ENCODE results near the gene PRPF8.
"Not testable (repeated sequence)": the region's sequence is repeated elsewhere in the genome, so short reads cannot be mapped to it uniquely, and the experiment has no call there.

PRPF8 gene

GRCh38 chr17:1724351-1724868 is 39.7 kb upstream of the PRPF8 start, which contains the start of gene WDR81:
TSS of gene WDR81 (plus strand) at chr17:1724704. CDS start at chr17:1724960, 256 bp downstream.
- Histone ChIP-seq H3K9me3 (ENCODE audit: insufficient read depth, low read depth, low read length) (no peaks in the 10 kb centered on the region), H2AFZ (ENCODE audit: low read length) (peak within 1 kb of the TSS; percentile 75), H3F3A (ENCODE audit: low read depth) (no peaks in the 10 kb centered on the region), H3K4me2 (ENCODE audit: low read depth, low read length, poor library complexity, severe bottlenecking) (peak within 1 kb of the TSS; percentile 85), H3K79me2 (ENCODE audit: insufficient read depth, low read length) (peaks cover 9% of the 10 kb centered on the region; the same call in 1 of the 2 replicates), H3K9me2 (replicated peaks; ENCODE audit: low read depth, low read length) (no peaks in the 10 kb centered on the region), H3K27me3 (ENCODE audit: insufficient read depth, low read length, poor library complexity, severe bottlenecking) (no peaks in the 10 kb centered on the region), H3K9ac (ENCODE audit: low read depth, low read length, poor library complexity, severe bottlenecking) (peak within 1 kb of the TSS; percentile 74), H4K20me1 (ENCODE audit: insufficient read depth, low read length, poor library complexity, severe bottlenecking) (no peaks in the 10 kb centered on the region), H3K4me1 (ENCODE audit: insufficient read depth, low read length, poor library complexity, severe bottlenecking) (peaks cover 32% of the 10 kb centered on the region), H3K36me3 (ENCODE audit: insufficient read depth, low read length) (no peaks in the 10 kb centered on the region), H3K4me3 (ENCODE audit: low read length, poor library complexity, severe bottlenecking) (peak within 1 kb of the TSS; percentile 77)
- TF ChIP-seq, protein P1, sequence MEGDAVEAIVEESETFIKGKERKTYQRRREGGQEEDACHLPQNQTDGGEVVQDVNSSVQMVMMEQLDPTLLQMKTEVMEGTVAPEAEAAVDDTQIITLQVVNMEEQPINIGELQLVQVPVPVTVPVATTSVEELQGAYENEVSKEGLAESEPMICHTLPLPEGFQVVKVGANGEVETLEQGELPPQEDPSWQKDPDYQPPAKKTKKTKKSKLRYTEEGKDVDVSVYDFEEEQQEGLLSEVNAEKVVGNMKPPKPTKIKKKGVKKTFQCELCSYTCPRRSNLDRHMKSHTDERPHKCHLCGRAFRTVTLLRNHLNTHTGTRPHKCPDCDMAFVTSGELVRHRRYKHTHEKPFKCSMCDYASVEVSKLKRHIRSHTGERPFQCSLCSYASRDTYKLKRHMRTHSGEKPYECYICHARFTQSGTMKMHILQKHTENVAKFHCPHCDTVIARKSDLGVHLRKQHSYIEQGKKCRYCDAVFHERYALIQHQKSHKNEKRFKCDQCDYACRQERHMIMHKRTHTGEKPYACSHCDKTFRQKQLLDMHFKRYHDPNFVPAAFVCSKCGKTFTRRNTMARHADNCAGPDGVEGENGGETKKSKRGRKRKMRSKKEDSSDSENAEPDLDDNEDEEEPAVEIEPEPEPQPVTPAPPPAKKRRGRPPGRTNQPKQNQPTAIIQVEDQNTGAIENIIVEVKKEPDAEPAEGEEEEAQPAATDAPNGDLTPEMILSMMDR (conservative IDR thresholded peaks at IDR 0.05; ENCODE audit: low read length) = no peak
- no peak for TF ChIP-seq EZH2phosphoT487 (IDR thresholded peaks at IDR 0.05; ENCODE audit: borderline replicate concordance)

- not testable (repeated sequence) for H3K36me3 ChIP-seq (ENCODE audit: insufficient read depth, low read length); H3F3A ChIP-seq (ENCODE audit: low read depth); H3K9me3 ChIP-seq (ENCODE audit: insufficient read depth, low read depth, low read length); H3K9me2 ChIP-seq (replicated peaks; ENCODE audit: low read depth, low read length); H2AFZ ChIP-seq (ENCODE audit: low read length); H3K9ac ChIP-seq (ENCODE audit: low read depth, low read length, poor library complexity, severe bottlenecking); H4K20me1 ChIP-seq (ENCODE audit: insufficient read depth, low read length, poor library complexity, severe bottlenecking); H3K4me3 ChIP-seq (ENCODE audit: low read length, poor library complexity, severe bottlenecking); H3K27me3 ChIP-seq (ENCODE audit: insufficient read depth, low read length, poor library complexity, severe bottlenecking)
- Histone ChIP-seq H3K4me1 (ENCODE audit: insufficient read depth, low read length, poor library complexity, severe bottlenecking) (peaks cover 35% of the 10 kb centered on the region), H3K79me2 (ENCODE audit: insufficient read depth, low read length) (peaks cover 13% of the 10 kb centered on the region; the same call in 1 of the 2 replicates), H3K4me2 (ENCODE audit: low read depth, low read length, poor library complexity, severe bottlenecking) (peak overlapping the region; percentile 79)
These were observed 37.4 kb upstream of the PRPF8 start for GRCh38 chr17:1722022-1722421.

GRCh38 chr17:1720856-1721386 is 36.3 kb upstream of the PRPF8 start:
- Histone ChIP-seq H3K9me2 (replicated peaks; ENCODE audit: low read depth, low read length) (no peaks in the 10 kb centered on the region), H3K36me3 (ENCODE audit: insufficient read depth, low read length) (no peaks in the 10 kb centered on the region), H3K27me3 (ENCODE audit: insufficient read depth, low read length, poor library complexity, severe bottlenecking) (no peaks in the 10 kb centered on the region), H3K4me1 (ENCODE audit: insufficient read depth, low read length, poor library complexity, severe bottlenecking) (peaks cover 38% of the 10 kb centered on the region), H3K4me3 (ENCODE audit: low read length, poor library complexity, severe bottlenecking) (no peak overlapping the region), H2AFZ (ENCODE audit: low read length) (no peak overlapping the region), H3K4me2 (ENCODE audit: low read depth, low read length, poor library complexity, severe bottlenecking) (no peak overlapping the region), H3K79me2 (ENCODE audit: insufficient read depth, low read length) (peaks cover 13% of the 10 kb centered on the region; the same call in 1 of the 2 replicates), H3F3A (ENCODE audit: low read depth) (no peaks in the 10 kb centered on the region), H3K9ac (ENCODE audit: low read depth, low read length, poor library complexity, severe bottlenecking) (no peak overlapping the region), H3K9me3 (ENCODE audit: insufficient read depth, low read depth, low read length) (no peaks in the 10 kb centered on the region), H4K20me1 (ENCODE audit: insufficient read depth, low read length, poor library complexity, severe bottlenecking) (no peaks in the 10 kb centered on the region)
- TF ChIP-seq EZH2phosphoT487 (IDR thresholded peaks at IDR 0.05; ENCODE audit: borderline replicate concordance) = no peak
- TF ChIP-seq, protein P1 (conservative IDR thresholded peaks at IDR 0.05; ENCODE audit: low read length) = peak; percentile 99

Data from Loucy (cell line).